ENCODE measurements around the gene GLB1L. TPM values are rescaled to one million over a fixed set of nuclear protein-coding genes. Genes with fewer than 3 reads are reported as not detected.
A peak's percentile ranks its signal among the peaks of the same experiment; 100 is the strongest.

The GLB1L gene
- total RNA-seq, 1 donor from 2014 or later = 1.4 TPM

- ATAC-seq (ENCODE audit: poor library complexity) (no peak), DNase-seq (no peak)
- intact Hi-C loops (cut with DNase I) = no loop called here
Measured at GRCh38 chr2:219234331-219234730, 10.9 kb downstream of the GLB1L start.

GRCh38 chr2:219230059-219230540, 15.1 kb downstream of the GLB1L start:
- DNase-seq (peak; percentile 66), ATAC-seq (ENCODE audit: poor library complexity) (peak; percentile 7)
- intact Hi-C loops (cut with DNase I) = no loop called here

GRCh38 chr2:219229305-219230058, 15.8 kb downstream of the GLB1L start, which contains the start of the genes ANKZF1 and ATG9A:
TSS of gene ANKZF1 (plus strand) at chr2:219229806. CDS start at chr2:219230258, 452 bp downstream.
TSS of gene ATG9A (minus strand) at chr2:219229636. CDS start at chr2:219228024, 1,612 bp downstream.
- intact Hi-C loops (cut with DNase I) = no loop called here
- peak; percentile 99 for ATAC-seq (ENCODE audit: poor library complexity)
- DNase-seq = peak; percentile 99

- no peak for DNase-seq
- no peak for ATAC-seq (ENCODE audit: poor library complexity)
- intact Hi-C loops (cut with DNase I) = no loop called here
Measured at GRCh38 chr2:219228911-219229304, 16.3 kb downstream of the GLB1L start.

GRCh38 chr2:219228041-219228910, 17.0 kb downstream of the GLB1L start:
- intact Hi-C loops (cut with DNase I) = no loop called here
- DNase-seq (no peak), ATAC-seq (ENCODE audit: poor library complexity) (no peak)

GRCh38 chr2:219225350-219225749, 19.9 kb downstream of the GLB1L start:
- intact Hi-C loops (cut with DNase I) = no loop called here
- no peak for ATAC-seq (ENCODE audit: poor library complexity)

GRCh38 chr2:219223831-219224610, 21.2 kb downstream of the GLB1L start:
- DNase-seq (no peak), ATAC-seq (ENCODE audit: poor library complexity) (no peak)
- intact Hi-C loops (cut with DNase I) = no loop called here

More at GRCh38 chr2:219225350-219225749, 19.9 kb downstream of the GLB1L start:
- no peak for DNase-seq

GRCh38 chr2:219221957-219222518, 23.2 kb downstream of the GLB1L start:
- intact Hi-C loops (cut with DNase I) = no loop called here
- DNase-seq (no peak), ATAC-seq (ENCODE audit: poor library complexity) (no peak)

GRCh38 chr2:219220652-219221402, 24.4 kb downstream of the GLB1L start:
- no peak for ATAC-seq (ENCODE audit: poor library complexity)
- intact Hi-C loops (cut with DNase I) = no loop called here
- no peak for DNase-seq

GRCh38 chr2:219219784-219220532, 25.3 kb downstream of the GLB1L start:
- no peak for ATAC-seq (ENCODE audit: poor library complexity)
- no peak for DNase-seq
- intact Hi-C loops (cut with DNase I) = loop anchor here (5.0 kb wide), 1 partner anchor 43 kb away; the partner anchor contains the start of genes CNPPD1 and RETREG2

GRCh38 chr2:219218732-219219701, 26.2 kb downstream of the GLB1L start, which contains the start of gene ABCB6:
TSS of gene ABCB6 (minus strand) at chr2:219218958. CDS start at chr2:219218673, 285 bp downstream.
- DNase-seq (peak; percentile 99), ATAC-seq (ENCODE audit: poor library complexity) (peak; percentile 93)
- intact Hi-C loops (cut with DNase I) = loop anchor here (5.0 kb wide), 1 partner anchor 42 kb away; the partner anchor contains the start of genes CNPPD1 and RETREG2

- ATAC-seq (ENCODE audit: poor library complexity) (peak; percentile 62), DNase-seq (peak; percentile 78)
- intact Hi-C loops (cut with DNase I) = loop anchor here (5.0 kb wide), 1 partner anchor 41 kb away; the partner anchor contains the start of genes CNPPD1 and RETREG2
Measured at GRCh38 chr2:219218217-219218731, 27.0 kb downstream of the GLB1L start.

- intact Hi-C loops (cut with DNase I) = loop anchor here (5.0 kb wide), 1 partner anchor 39 kb away; the partner anchor contains the start of genes CNPPD1 and RETREG2
- ATAC-seq (ENCODE audit: poor library complexity) (no peak), DNase-seq (no peak)
Measured at GRCh38 chr2:219216535-219216915, 28.7 kb downstream of the GLB1L start.

GRCh38 chr2:219215871-219216534, 29.2 kb downstream of the GLB1L start:
- DNase-seq (no peak), ATAC-seq (ENCODE audit: poor library complexity) (no peak)
- intact Hi-C loops (cut with DNase I) = loop anchor here (5.0 kb wide), 1 partner anchor 39 kb away; the partner anchor contains the start of genes CNPPD1 and RETREG2

- intact Hi-C loops (cut with DNase I) = loop anchor here (5.0 kb wide), 1 partner anchor 37 kb away; the partner anchor contains the start of genes CNPPD1 and RETREG2
- no peak for ATAC-seq (ENCODE audit: poor library complexity)
- DNase-seq = no peak
Measured at GRCh38 chr2:219214786-219215185, 30.5 kb downstream of the GLB1L start.

Data from Right ventricle myocardium superior (tissue), 1 donor.